ENCODE results near the gene MAGEB1. TPM values are rescaled to one million over a fixed set of nuclear protein-coding genes. Genes with fewer than 3 reads are reported as not detected.

The MAGEB1 gene
- total RNA-seq, 1 donor from 2014 or later = not detected

DNA sequence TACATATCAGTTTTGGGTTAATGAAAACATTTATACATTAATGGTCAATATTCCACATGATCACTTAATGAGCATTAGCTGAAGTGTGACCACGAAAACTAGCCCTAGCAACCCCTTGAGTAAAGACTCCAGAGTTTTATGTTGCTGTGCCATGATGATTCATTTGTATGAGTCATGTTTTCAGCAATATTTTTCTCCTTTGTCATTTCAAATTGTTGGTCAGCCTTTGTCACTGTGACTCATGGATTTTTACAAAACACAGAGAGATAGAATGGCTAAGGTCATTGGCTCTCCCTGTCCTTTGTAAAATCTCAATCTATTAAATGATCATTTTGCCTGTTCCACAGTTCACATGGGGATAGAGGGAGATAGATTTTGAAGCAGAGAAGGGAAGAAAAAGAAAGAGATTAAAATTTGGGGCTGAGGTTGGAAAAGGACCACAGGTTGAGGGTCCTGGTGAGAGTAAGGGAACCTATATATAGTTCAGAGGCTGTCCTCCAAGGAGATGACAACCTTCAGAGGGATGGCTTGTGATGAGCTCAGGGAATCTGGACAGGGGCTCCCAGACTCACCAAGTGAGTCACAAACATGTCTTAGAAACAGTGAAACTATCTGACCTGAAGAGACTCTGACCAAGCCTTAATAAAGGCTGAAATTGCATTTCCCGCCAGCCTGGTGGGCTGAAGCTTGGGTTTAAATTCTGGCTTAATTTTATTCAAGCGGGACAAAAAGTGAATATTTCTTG is 36.7 kb downstream of the MAGEB1 start:
- intact Hi-C loops (cut with DNase I) = no loop called here
- no peak for DNase-seq (ENCODE audit: low spot score)

DNA sequence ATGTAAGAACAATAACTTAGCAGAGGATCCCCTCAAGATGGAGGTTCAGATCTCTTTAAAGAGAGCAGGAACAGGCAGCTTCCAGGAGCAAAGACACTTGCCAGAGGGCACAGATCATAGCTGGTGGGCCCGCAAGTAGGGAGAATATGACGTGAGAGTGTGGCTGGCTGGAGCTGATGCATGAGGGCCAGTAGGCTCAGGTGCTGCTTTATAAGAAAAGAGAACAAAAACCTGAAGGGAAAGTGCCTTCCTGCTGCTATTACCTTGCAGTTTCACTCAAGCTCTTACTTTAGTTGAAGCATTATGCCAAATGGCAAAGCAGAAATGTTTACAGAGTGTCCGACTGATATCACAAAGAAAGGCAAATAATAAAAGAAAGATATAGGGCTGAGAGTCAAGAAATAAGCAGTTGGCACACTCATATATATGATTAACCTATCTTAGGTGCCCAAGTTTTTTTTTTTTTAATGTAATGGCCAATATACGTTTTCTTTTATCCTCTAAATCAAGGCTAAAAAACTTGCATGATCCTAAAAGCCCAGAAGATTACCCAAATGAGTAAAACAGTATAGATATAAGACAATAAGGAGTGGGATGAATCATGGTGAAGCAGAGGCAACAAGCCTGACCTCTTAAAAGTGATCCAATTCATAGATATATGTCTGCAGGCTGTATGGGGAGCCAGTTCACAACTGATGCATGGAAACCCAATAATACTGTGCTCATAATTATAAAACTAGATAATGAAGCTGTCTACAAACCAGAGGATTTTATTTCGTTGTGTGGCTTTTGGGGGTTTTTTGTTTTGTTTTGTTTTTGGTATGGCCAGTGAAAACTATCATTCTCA is 49.7 kb downstream of the MAGEB1 start:
- intact Hi-C loops (cut with DNase I) = no loop called here
- no peak for DNase-seq (ENCODE audit: low spot score)

DNA sequence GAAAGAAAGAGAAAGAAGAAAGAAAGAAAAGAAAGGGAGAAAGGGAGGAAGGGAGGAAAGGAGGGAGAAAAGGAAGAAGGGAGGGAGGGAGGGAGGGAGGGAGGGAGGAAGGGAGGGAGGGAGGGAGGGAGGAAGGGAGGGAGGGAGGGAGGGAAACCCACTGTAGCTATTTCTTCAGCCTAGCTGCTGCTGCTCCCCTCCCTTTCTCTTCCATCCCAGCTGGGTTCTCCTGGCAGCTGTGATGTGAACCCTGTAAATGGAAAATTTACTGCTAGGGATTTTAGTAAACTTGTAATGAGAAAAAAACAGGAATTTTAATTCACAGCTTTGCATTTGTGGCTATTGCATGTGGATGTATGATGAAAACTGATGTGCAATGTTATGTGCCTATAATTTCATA is 54.3 kb downstream of the MAGEB1 start:
- intact Hi-C loops (cut with DNase I) = no loop called here
- DNase-seq (ENCODE audit: low spot score) = no peak

Other genes starting within 250 kb of the MAGEB1 start
- not detected for gene MAGEB2, start 31.6 kb upstream of the MAGEB1 start, total RNA-seq
- gene MAGEB3, start 16.5 kb upstream of the MAGEB1 start, total RNA-seq = not detected
- gene MAGEB4, start 5.1 kb upstream of the MAGEB1 start, total RNA-seq = not detected
- gene NR0B1, start 62.2 kb downstream of the MAGEB1 start, total RNA-seq = not detected

Measured in cardiac septum (tissue), 1 donor.